GM23248 (cell line): ENCODE results near the gene BNIP3.

ENCODE experiments used
- EZH2 ChIP-seq: fragments of 200-600 bp; sonication (generic); IDR thresholded peaks from 2 replicates; pipeline ENCODE4 v1.6.1; 2018; ENCODE audit warnings: antibody characterized with exemption, mild to moderate bottlenecking; ENCODE audit not compliant: insufficient read depth, poor library complexity, severe bottlenecking
- EZH2phosphoT487 ChIP-seq: fragments of 200-600 bp; sonication (generic); IDR thresholded peaks from 2 replicates; pipeline ENCODE4 v1.6.1; 2018; ENCODE audit warnings: antibody characterized with exemption, moderate library complexity, mild to moderate bottlenecking, low read depth; ENCODE audit not compliant: insufficient read depth

DNA sequence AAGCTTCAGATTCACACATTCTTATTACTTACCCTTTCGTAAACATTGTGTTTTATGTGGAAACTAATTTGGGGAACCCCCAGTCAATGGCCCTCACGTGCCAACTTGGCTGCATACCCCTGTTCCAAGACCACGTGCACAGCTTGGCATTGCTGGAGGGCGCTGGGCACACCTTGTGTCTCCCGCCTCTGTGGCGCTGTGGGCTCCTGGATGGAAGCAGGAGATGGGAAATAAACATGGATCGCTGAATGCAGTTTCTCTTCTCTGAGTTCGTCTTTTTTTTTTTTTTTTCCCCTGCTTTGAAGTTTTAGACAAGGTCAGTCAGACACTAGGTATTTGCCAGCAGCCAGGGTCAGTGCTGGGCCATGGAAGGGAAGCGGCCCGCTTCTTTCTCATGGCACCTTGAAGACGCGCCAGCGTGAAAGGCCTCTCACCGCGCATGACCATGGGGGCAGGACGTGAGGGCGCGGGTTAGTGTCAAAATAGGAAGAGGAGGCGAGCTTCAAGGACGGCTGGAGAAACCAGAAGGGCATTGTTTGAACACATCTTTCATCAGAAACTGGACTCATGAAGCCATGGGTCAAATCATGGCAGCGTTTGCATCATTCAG is 27.3 kb downstream of the BNIP3 start:
- no peak for TF ChIP-seq EZH2phosphoT487
- TF ChIP-seq EZH2: no peak
